MM.1S (cell line): Measurements from ENCODE around the gene CD46.

ENCODE experiments used
- DNase-seq: peaks from one replicate; pipeline ENCODE4 v3.0.0-alpha.2; 2015
- H2AFZ ChIP-seq: fragments of 300-600 bp; sonication (generic); 2 replicates; pipeline ENCODE4 v1.6.0; 2016; ENCODE audit warnings: antibody characterized with exemption, low read length
- H3F3A ChIP-seq: fragments of 300-600 bp; sonication (generic); 2 replicates; pipeline ENCODE4 v1.6.1; 2016; ENCODE audit warnings: mild to moderate bottlenecking, antibody characterized with exemption, low read length, moderate library complexity, mixed read lengths; ENCODE audit not compliant: insufficient read depth
- H3K27ac ChIP-seq: fragments of 300-600 bp; sonication (generic); 2 replicates; pipeline ENCODE4 v1.5.1; 2016; ENCODE audit warnings: mild to moderate bottlenecking, low read length
- H3K27me3 ChIP-seq: fragments of 300-600 bp; sonication (generic); replicated peaks from 2 replicates; pipeline ENCODE4 v1.6.0; 2016; ENCODE audit warnings: low read length; ENCODE audit not compliant: insufficient read depth
- H3K36me3 ChIP-seq: fragments of 300-600 bp; sonication (generic); replicated peaks from 2 replicates; pipeline ENCODE4 v1.6.1; 2016; ENCODE audit warnings: mild to moderate bottlenecking, low read length, mixed read lengths; ENCODE audit not compliant: insufficient read depth
- H3K4me1 ChIP-seq: fragments of 300-600 bp; sonication (generic); 2 replicates; pipeline ENCODE4 v1.6.1; 2016; ENCODE audit warnings: low read length, mixed read lengths
- H3K4me2 ChIP-seq: fragments of 300-600 bp; sonication (generic); 2 replicates; pipeline ENCODE4 v1.6.0; 2016; ENCODE audit warnings: low read depth, low read length
- H3K4me3 ChIP-seq: fragments of 300-600 bp; sonication (generic); 2 replicates; pipeline ENCODE4 v1.5.1; 2016; ENCODE audit warnings: low read length, mixed read lengths
- H3K79me2 ChIP-seq: fragments of 300-600 bp; sonication (generic); 2 replicates; pipeline ENCODE4 v1.6.1; 2016; ENCODE audit warnings: mixed run types, low read length, mixed read lengths
- H3K9ac ChIP-seq: fragments of 300-600 bp; sonication (generic); 2 replicates; pipeline ENCODE4 v1.6.1; 2016; ENCODE audit warnings: low read length, mixed read lengths
- H3K9me2 ChIP-seq: fragments of 300-600 bp; sonication (generic); replicated peaks from 2 replicates; pipeline ENCODE4 v1.6.1; 2016; ENCODE audit warnings: mild to moderate bottlenecking, low read length, mixed read lengths; ENCODE audit not compliant: insufficient read depth
- H3K9me3 ChIP-seq: fragments of 300-600 bp; sonication (generic); replicated peaks from 2 replicates; pipeline ENCODE4 v1.6.1; 2016; ENCODE audit warnings: mild to moderate bottlenecking, low read length, mixed read lengths; ENCODE audit not compliant: insufficient read depth
- H4K20me1 ChIP-seq: fragments of 300-600 bp; sonication (generic); 2 replicates; pipeline ENCODE4 v1.6.1; 2016; ENCODE audit warnings: mild to moderate bottlenecking, low read length, moderate library complexity, mixed read lengths; ENCODE audit not compliant: insufficient read depth
- EZH2 ChIP-seq: fragments of 300-600 bp; sonication (generic); optimal IDR thresholded peaks from 2 replicates; pipeline ENCODE3; 2017; ENCODE audit warnings: low read depth, mild to moderate bottlenecking, antibody characterized with exemption, low read length, mixed read lengths
- EZH2phosphoT487 ChIP-seq: fragments of 300-600 bp; sonication (generic); IDR thresholded peaks from 2 replicates; pipeline ENCODE4 v1.6.1; 2018; ENCODE audit warnings: antibody characterized with exemption, low read length
- TF ChIP-seq, protein P1 (sequence below): fragments of 300-600 bp; sonication (generic); IDR thresholded peaks from 2 replicates; pipeline ENCODE4 v1.5.1; 2016; ENCODE audit warnings: antibody characterized with exemption, low read length, mixed read lengths

CD46 gene

GRCh38 chr1:207812778-207813511, 61.1 kb downstream of the CD46 start:
- Histone ChIP-seq H3K4me1 (peaks cover 25% of the 10 kb centered on the region), H3F3A (peaks cover 9% of the 10 kb centered on the region), H3K9me3 (no peaks in the 10 kb centered on the region), H4K20me1 (no peaks in the 10 kb centered on the region), H3K9me2 (no peaks in the 10 kb centered on the region), H3K4me3 (no peak overlapping the region), H3K79me2 (peaks cover 97% of the 10 kb centered on the region), H3K27ac (no peak overlapping the region), H3K4me2 (no peak overlapping the region), H3K27me3 (no peaks in the 10 kb centered on the region), H3K36me3 (peaks cover 13% of the 10 kb centered on the region), H2AFZ (no peak overlapping the region), H3K9ac (no peak overlapping the region)
- DNase-seq, result no peak
- TF ChIP-seq EZH2, result no peak
- TF ChIP-seq, protein P1, sequence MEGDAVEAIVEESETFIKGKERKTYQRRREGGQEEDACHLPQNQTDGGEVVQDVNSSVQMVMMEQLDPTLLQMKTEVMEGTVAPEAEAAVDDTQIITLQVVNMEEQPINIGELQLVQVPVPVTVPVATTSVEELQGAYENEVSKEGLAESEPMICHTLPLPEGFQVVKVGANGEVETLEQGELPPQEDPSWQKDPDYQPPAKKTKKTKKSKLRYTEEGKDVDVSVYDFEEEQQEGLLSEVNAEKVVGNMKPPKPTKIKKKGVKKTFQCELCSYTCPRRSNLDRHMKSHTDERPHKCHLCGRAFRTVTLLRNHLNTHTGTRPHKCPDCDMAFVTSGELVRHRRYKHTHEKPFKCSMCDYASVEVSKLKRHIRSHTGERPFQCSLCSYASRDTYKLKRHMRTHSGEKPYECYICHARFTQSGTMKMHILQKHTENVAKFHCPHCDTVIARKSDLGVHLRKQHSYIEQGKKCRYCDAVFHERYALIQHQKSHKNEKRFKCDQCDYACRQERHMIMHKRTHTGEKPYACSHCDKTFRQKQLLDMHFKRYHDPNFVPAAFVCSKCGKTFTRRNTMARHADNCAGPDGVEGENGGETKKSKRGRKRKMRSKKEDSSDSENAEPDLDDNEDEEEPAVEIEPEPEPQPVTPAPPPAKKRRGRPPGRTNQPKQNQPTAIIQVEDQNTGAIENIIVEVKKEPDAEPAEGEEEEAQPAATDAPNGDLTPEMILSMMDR, result no peak
- TF ChIP-seq EZH2phosphoT487, result no peak

- Histone ChIP-seq H3K9me3 (no peaks in the 10 kb centered on the region), H3F3A (peaks cover 4% of the 10 kb centered on the region; the same call in 1 of the 2 replicates), H3K9me2 (no peaks in the 10 kb centered on the region), H3K79me2 (peaks cover 95% of the 10 kb centered on the region), H3K27ac (no peak overlapping the region), H4K20me1 (no peaks in the 10 kb centered on the region), H3K4me3 (no peak overlapping the region), H3K4me2 (no peak overlapping the region), H3K9ac (no peak overlapping the region), H2AFZ (no peak overlapping the region), H3K4me1 (peaks cover 20% of the 10 kb centered on the region), H3K27me3 (no peaks in the 10 kb centered on the region), H3K36me3 (peaks cover 10% of the 10 kb centered on the region)
- TF ChIP-seq EZH2 (no peak), EZH2phosphoT487 (no peak)
- TF ChIP-seq, protein P1, result no peak
- DNase-seq, result no peak
Observed at GRCh38 chr1:207813512-207813881, 61.6 kb downstream of the CD46 start.

- no peak overlapping the region for H3K4me2 ChIP-seq
- H3K36me3 ChIP-seq, result peaks cover 9% of the 10 kb centered on the region
- no peaks in the 10 kb centered on the region for H3F3A ChIP-seq
- H2AFZ ChIP-seq, result no peak overlapping the region
- H3K9me2 ChIP-seq, result no peaks in the 10 kb centered on the region
- H3K79me2 ChIP-seq, result peaks cover 95% of the 10 kb centered on the region
- DNase-seq, result no peak
- H3K27me3 ChIP-seq, result no peaks in the 10 kb centered on the region
- TF ChIP-seq, protein P1, result no peak
- TF ChIP-seq EZH2 (no peak), EZH2phosphoT487 (no peak)
- no peak overlapping the region for H3K27ac ChIP-seq
- no peak overlapping the region for H3K4me3 ChIP-seq
- no peak overlapping the region for H3K9ac ChIP-seq
- no peaks in the 10 kb centered on the region for H3K9me3 ChIP-seq
- H3K4me1 ChIP-seq, result peaks cover 15% of the 10 kb centered on the region
- H4K20me1 ChIP-seq, result no peaks in the 10 kb centered on the region; the same call in 1 of the 2 replicates
Observed at GRCh38 chr1:207813946-207814345, 62.1 kb downstream of the CD46 start.
